HEK293T (cell line): ENCODE results near the gene GPRASP3.
A peak's percentile ranks its signal among the peaks of the same experiment; 100 is the strongest.

Experiments used
- CTCF ChIA-PET: fragments of 350-600 bp; formaldehyde crosslinking; extraction: SDS; loops from one replicate; lab custom pipeline; 2021; ENCODE audit warnings: antibody characterized with exemption, inconsistent platforms; lab: Yijun Ruan, JAX
- POLR2A ChIA-PET: fragments of 350-600 bp; formaldehyde crosslinking; extraction: SDS; loops from one replicate; lab custom pipeline; 2020; ENCODE audit warnings: antibody characterized with exemption, inconsistent platforms; lab: Yijun Ruan, JAX
- DNase-seq: peaks from one replicate; pipeline ENCODE4 v3.0.0; 2012; ENCODE audit warnings: mixed read lengths; ENCODE audit errors: extremely low spot score
- ARNT ChIP-seq: fragments of 450-650 bp; IDR thresholded peaks from 2 replicates; pipeline ENCODE4 v1.6.1; 2017; ENCODE audit warnings: mild to moderate bottlenecking
- BHLHE40 ChIP-seq: fragments of 450-650 bp; IDR thresholded peaks from 2 replicates; pipeline ENCODE4 v1.6.1; 2016; ENCODE audit warnings: mild to moderate bottlenecking, moderate library complexity, borderline replicate concordance
- CTBP1 ChIP-seq: fragments of 450-650 bp; IDR thresholded peaks from 2 replicates; pipeline ENCODE4 v1.6.1; 2016; ENCODE audit warnings: borderline replicate concordance
- ELF4 ChIP-seq: fragments of 450-650 bp; IDR thresholded peaks from 2 replicates; pipeline ENCODE4 v1.6.1; 2017; ENCODE audit warnings: antibody characterized with exemption
- FOXA1 ChIP-seq: fragments of 450-650 bp; IDR thresholded peaks from 2 replicates; pipeline ENCODE4 v1.6.1; 2016; ENCODE audit warnings: mild to moderate bottlenecking
- FOXK2 ChIP-seq: fragments of 450-650 bp; IDR thresholded peaks from 2 replicates; pipeline ENCODE4 v1.6.1; 2016; ENCODE audit warnings: mild to moderate bottlenecking
- FOXM1 ChIP-seq: fragments of 450-650 bp; IDR thresholded peaks from 2 replicates; pipeline ENCODE4 v1.6.1; 2017; ENCODE audit warnings: mild to moderate bottlenecking, borderline replicate concordance
- HDGF ChIP-seq: fragments of 450-650 bp; IDR thresholded peaks from 2 replicates; pipeline ENCODE4 v1.6.1; 2017; ENCODE audit warnings: antibody characterized with exemption, borderline replicate concordance
- L3MBTL2 ChIP-seq: fragments of 450-650 bp; conservative IDR thresholded peaks from 2 replicates; pipeline ENCODE4 v1.6.1; 2016; ENCODE audit warnings: mild to moderate bottlenecking
- LEF1 ChIP-seq: fragments of 450-650 bp; IDR thresholded peaks from 2 replicates; pipeline ENCODE4 v1.6.1; 2017; ENCODE audit warnings: mild to moderate bottlenecking, borderline replicate concordance
- NFRKB ChIP-seq: fragments of 450-650 bp; IDR thresholded peaks from 2 replicates; pipeline ENCODE4 v1.6.1; 2016; ENCODE audit warnings: mild to moderate bottlenecking, moderate library complexity
- PKNOX1 ChIP-seq: fragments of 450-650 bp; IDR thresholded peaks from 2 replicates; pipeline ENCODE4 v1.6.1; 2016
- SP1 ChIP-seq: fragments of 450-650 bp; IDR thresholded peaks from 2 replicates; pipeline ENCODE4 v1.6.1; 2017
- SUZ12 ChIP-seq: fragments of 450-650 bp; IDR thresholded peaks from 2 replicates; pipeline ENCODE4 v1.6.1; 2016; ENCODE audit warnings: mild to moderate bottlenecking
- TARDBP ChIP-seq: fragments of 450-650 bp; IDR thresholded peaks from 2 replicates; pipeline ENCODE4 v1.6.1; 2016
- ZNF384 ChIP-seq: fragments of 450-650 bp; IDR thresholded peaks from 2 replicates; pipeline ENCODE4 v1.6.1; 2016

The GPRASP3 gene

GRCh38 chrX:102723456-102723855 is 2.9 kb downstream of the GPRASP3 start:
- no peak for DNase-seq
- no peak for TF ChIP-seq L3MBTL2
- TF ChIP-seq SUZ12 = no peak
- no peak for TF ChIP-seq LEF1
- TF ChIP-seq FOXM1 = no peak
- no peak for TF ChIP-seq CTBP1
- TF ChIP-seq ELF4 = no peak
- TF ChIP-seq FOXA1 = no peak
- no peak for TF ChIP-seq PKNOX1
- TF ChIP-seq ARNT = no peak
- TF ChIP-seq SP1 = no peak
- TF ChIP-seq ZNF384 = no peak
- TF ChIP-seq BHLHE40 = no peak
- ChIA-PET POLR2A (no interaction called here), CTCF (no interaction called here)

- CTCF ChIA-PET = interaction anchor here (0.9 kb wide), 1 partner anchor 10 kb away, joined by 3 read pairs; no protein-coding TSS in a partner anchor
- POLR2A ChIA-PET = no interaction called here
- TF ChIP-seq SP1 (no peak), LEF1 (no peak), ARNT (no peak), ELF4 (no peak), BHLHE40 (no peak), CTBP1 (no peak), SUZ12 (no peak), PKNOX1 (no peak), ZNF384 (no peak), HDGF (no peak), FOXK2 (no peak), FOXM1 (no peak)
- DNase-seq = no peak
Observed at GRCh38 chrX:102727761-102728160, 7.2 kb downstream of the GPRASP3 start.

GRCh38 chrX:102728646-102729045 is 8.1 kb downstream of the GPRASP3 start:
- CTCF ChIA-PET = interaction anchor here (0.7 to 0.9 kb wide), 2 partner anchors 11 to 351 kb away, joined by 3 read pairs; no protein-coding TSS in a partner anchor
- POLR2A ChIA-PET = no interaction called here
- DNase-seq = no peak
- TF ChIP-seq ELF4 = no peak
- no peak for TF ChIP-seq ARNT
- TF ChIP-seq SP1 = no peak
- no peak for TF ChIP-seq ZNF384

- peak; percentile 31 for DNase-seq
- ChIA-PET CTCF (no interaction called here), POLR2A (interaction anchor here (0.6 kb wide), 1 partner anchor 28 kb away, joined by 3 read pairs; no protein-coding TSS in a partner anchor)
- no peak for TF ChIP-seq PKNOX1
- TF ChIP-seq LEF1 = no peak
- no peak for TF ChIP-seq ELF4
- no peak for TF ChIP-seq FOXA1
- no peak for TF ChIP-seq L3MBTL2
- no peak for TF ChIP-seq TARDBP
- no peak for TF ChIP-seq FOXK2
- no peak for TF ChIP-seq ARNT
- TF ChIP-seq SP1 = no peak
- TF ChIP-seq NFRKB = no peak
- TF ChIP-seq FOXM1 = no peak
- no peak for TF ChIP-seq CTBP1
- TF ChIP-seq ZNF384 = no peak
- no peak for TF ChIP-seq BHLHE40
Observed at GRCh38 chrX:102739657-102740056, 19.1 kb downstream of the GPRASP3 start.

GRCh38 chrX:102744307-102744706 is 23.8 kb downstream of the GPRASP3 start:
- ChIA-PET POLR2A (no interaction called here), CTCF (no interaction called here)
- DNase-seq = no peak
- TF ChIP-seq FOXM1 (no peak), PKNOX1 (no peak), ARNT (no peak), FOXK2 (no peak), NFRKB (no peak), FOXA1 (no peak), SUZ12 (no peak), ZNF384 (no peak), BHLHE40 (no peak)

GRCh38 chrX:102745513-102745856 is 24.9 kb downstream of the GPRASP3 start:
- POLR2A ChIA-PET = no interaction called here
- TF ChIP-seq L3MBTL2 (no peak), LEF1 (no peak), FOXM1 (no peak), SP1 (no peak), ARNT (no peak), ELF4 (no peak), PKNOX1 (no peak)
- CTCF ChIA-PET = no interaction called here
- no peak for DNase-seq
